ENCODE results near the gene C10orf67.

C10orf67 gene

DNA sequence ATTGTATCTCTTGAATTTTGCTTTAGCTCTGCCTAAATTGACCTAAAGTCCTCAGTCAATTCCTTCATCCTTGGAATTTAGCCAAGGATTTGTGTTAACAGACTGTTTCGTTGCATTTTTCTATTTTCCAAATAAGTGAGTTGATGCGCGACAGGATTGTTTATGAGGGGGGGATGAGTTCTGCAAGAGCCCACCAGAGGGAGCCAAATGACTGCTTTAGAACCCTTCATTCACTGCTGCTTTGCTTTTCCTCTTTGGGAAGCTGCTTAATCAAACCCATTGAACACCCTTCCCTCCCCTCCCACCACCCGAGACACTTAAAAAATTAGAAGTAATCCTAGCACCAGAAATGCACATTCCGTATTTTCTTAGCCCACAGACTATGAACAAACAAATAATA lies 186.2 kb downstream of the C10orf67 start:
- DNase-seq (ENCODE audit: low spot score), result peak; percentile 76

DNA sequence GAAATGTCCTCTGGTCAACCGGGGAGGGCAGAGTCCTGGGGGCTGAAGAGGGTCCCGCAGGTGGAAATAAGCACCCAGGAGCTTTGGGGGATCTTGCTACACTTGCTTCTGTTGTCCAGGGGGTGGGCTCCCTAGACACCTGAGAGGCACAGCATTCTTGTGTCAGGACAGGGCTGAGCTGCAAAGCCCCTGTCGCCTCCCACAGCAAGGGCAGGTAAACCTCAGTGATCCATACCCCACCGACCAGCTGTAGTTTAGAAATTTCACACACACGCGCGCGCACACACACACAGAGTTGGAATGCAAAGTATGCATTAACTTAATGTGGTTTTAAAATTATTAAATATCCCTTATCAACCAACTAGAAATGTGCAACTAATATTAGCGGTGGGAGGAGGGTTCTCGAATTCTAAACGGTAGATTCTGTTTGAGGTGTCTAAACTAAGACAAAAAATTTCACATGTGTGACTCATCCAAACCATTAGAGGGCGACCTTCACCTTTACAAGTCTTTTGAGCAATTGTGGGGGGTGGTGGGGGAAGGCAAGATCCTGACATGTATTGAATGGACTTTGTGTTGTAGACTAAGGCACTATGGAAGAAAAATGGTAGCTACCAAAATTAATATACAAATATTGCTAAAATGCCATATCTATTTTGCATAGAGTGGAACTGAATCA lies 186.8 kb downstream of the C10orf67 start:
- peak; percentile 34 for DNase-seq (ENCODE audit: low spot score)

DNA sequence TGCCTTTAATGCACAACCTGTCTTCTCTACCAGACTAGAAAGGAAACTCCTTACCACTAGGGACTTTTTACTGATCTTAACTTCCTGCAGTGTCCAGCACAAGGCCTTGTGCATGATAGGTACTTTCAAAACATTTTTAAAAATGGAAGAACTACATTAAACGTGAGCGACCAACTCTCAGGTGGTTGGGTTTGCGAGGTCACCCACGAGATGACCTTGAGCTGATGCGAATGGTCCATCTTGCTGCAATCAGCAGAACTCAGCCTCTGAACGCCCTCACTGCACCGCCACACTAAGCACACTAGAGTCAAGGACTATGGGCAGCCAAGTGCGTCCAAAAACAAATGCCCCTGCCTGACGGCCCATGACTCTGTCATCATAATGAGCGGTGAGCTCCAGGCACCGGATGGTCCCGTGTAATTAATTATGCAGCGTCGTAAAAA lies 187.3 kb downstream of the C10orf67 start:
- DNase-seq (ENCODE audit: low spot score), result no peak

DNA sequence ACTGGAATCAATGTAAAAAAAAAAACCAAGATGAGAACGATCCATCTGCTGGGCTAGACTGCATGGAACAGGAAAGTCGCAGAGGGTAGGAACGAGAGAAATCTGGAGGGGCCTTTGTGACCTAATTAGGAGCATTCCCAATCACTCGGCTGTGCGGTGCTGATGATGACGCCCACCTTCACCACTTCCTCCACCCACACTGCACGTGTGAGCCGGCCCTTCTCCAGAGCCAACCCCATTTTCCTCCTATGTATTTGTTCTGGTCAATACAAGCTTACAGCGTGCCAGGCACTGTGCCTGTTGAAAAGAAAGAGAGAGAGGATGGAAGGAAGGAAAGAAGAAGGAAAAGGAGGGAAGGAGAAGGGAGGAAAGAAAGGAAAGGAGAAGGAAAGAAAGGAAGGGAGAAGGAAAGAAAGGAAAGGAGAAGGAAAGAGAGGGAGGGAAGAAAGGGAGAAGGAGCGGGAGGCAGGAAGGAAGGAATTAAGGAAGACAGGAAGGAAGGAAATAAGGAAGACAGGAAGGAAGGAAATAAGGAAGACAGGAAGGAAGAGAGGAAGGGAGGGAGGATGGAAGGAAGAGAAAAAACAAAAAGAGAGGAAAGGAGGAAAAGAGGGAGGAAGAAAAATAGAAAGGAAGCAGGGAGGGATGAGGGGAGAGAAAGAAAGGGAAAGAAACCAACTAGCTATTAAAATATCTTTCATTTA lies 188.0 kb downstream of the C10orf67 start:
- DNase-seq (ENCODE audit: low spot score), result no peak

DNA sequence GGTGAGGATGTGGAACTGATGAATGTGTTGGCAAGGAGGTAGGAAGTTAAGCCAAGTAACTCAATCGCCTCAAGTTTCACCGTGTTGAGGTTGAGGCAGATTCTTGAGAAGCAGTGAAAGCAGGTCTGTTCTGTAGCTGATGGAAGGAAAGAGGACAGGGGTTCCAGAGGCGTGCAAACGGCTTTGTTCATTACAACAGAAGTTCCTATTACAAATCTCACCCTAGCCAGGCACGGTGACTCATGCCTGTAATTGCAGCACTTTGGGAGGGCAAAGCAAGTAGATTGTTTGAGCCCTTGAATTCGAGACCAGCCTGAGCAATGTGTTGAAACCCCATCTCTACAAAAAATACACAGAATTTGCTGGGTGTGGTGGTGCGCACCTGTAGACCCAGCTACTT lies 189.4 kb downstream of the C10orf67 start:
- peak; percentile 16 for DNase-seq (ENCODE audit: low spot score)

All from COLO829 (cell line).